H1 (cell line): Measurements from ENCODE around the gene NQO2. TPM values are rescaled to one million over a fixed set of nuclear protein-coding genes. Genes with fewer than 3 reads are reported as not detected.

ENCODE experiments used
- CTCF ChIA-PET: fragments of 300-600 bp; sonication (Branson Sonifier 250); formaldehyde crosslinking; loops from one replicate; lab custom pipeline; 2021; ENCODE audit not compliant: partially characterized antibody; lab: Charles Lee
- POLR2A ChIA-PET: fragments of 300-600 bp; sonication (Branson Sonifier 250); formaldehyde crosslinking; loops from one replicate; lab custom pipeline; 2021; ENCODE audit warnings: inconsistent platforms; ENCODE audit not compliant: partially characterized antibody; lab: Charles Lee
- DNase-seq, 2 experiments: peaks; one replicate each; pipeline versions ENCODE4 v3.0.0 to v3.0.0-alpha.2; 2010 to 2022; ENCODE audit warnings: low spot score in 2 of 2, low read depth in 1 of 2, mixed read lengths in 1 of 2
- FAIRE-seq: peaks from 2 replicates; lab custom pipeline; 2011; peaks lifted over from hg19 to GRCh38; lab: Jason Lieb, UNC
- H2AFZ ChIP-seq: 2 replicates; pipeline ENCODE4 v1.8.1; 2012; ENCODE audit warnings: low read length, inconsistent platforms
- H2AK5ac ChIP-seq: 2 replicates; pipeline ENCODE4 v1.6.1; 2013; ENCODE audit warnings: low read depth, low read length
- H2BK120ac ChIP-seq: replicated peaks from 2 replicates; pipeline ENCODE3; 2013; ENCODE audit warnings: low read depth, low read length, inconsistent platforms
- H2BK12ac ChIP-seq: 2 replicates; pipeline ENCODE4 v1.6.1; 2013; ENCODE audit warnings: low read depth, low read length
- H2BK15ac ChIP-seq: 2 replicates; pipeline ENCODE4 v1.6.1; 2013; ENCODE audit warnings: low read length
- H2BK20ac ChIP-seq: 2 replicates; pipeline ENCODE4 v1.6.1; 2013; ENCODE audit warnings: low read length
- H2BK5ac ChIP-seq: 2 replicates; pipeline ENCODE4 v1.6.1; 2013; ENCODE audit warnings: low read depth, low read length
- H3K14ac ChIP-seq: 2 replicates; pipeline ENCODE4 v1.6.1; 2013; ENCODE audit warnings: inconsistent platforms; ENCODE audit not compliant: insufficient read length
- H3K18ac ChIP-seq: 2 replicates; pipeline ENCODE4 v1.6.1; 2013; ENCODE audit warnings: low read length; ENCODE audit errors: extremely low read depth
- H3K23ac ChIP-seq: 2 replicates; pipeline ENCODE4 v1.6.1; 2013; ENCODE audit warnings: inconsistent platforms; ENCODE audit not compliant: insufficient read length
- H3K23me2 ChIP-seq: 2 replicates; pipeline ENCODE4 v1.6.1; 2013; ENCODE audit warnings: low read depth, low read length
- H3K27ac ChIP-seq: 2 replicates; pipeline ENCODE4 v1.6.1; 2011; ENCODE audit warnings: low read depth, low read length, inconsistent platforms
- H3K27me3 ChIP-seq, 4 experiments: replicated peaks in 1 of 4; 1 replicate in 1 of 4; 2 replicates in 3 of 4; pipeline versions ENCODE4 v1.6.1 to v1.8.1; 2011 to 2013; ENCODE audit warnings: low read length in 3 of 4, mild to moderate bottlenecking in 3 of 4, inconsistent platforms in 2 of 4, mixed read lengths in 2 of 4, moderate library complexity in 1 of 4; ENCODE audit not compliant: control insufficient read depth in 3 of 4, insufficient read depth in 3 of 4; ENCODE audit errors: extremely low read depth in 1 of 4
- H3K36me3 ChIP-seq, 4 experiments: 2 replicates each; pipeline versions ENCODE4 v1.6.1 to v1.8.1; 2011 to 2013; ENCODE audit warnings: mild to moderate bottlenecking in 4 of 4, low read length in 3 of 4, moderate library complexity in 2 of 4, control low read depth in 1 of 4, inconsistent platforms in 1 of 4; ENCODE audit not compliant: insufficient read depth in 4 of 4, control insufficient read depth in 2 of 4
- H3K4ac ChIP-seq: replicated peaks from 2 replicates; pipeline ENCODE3; 2013; ENCODE audit warnings: low read length, low read depth, mixed read lengths, inconsistent platforms; ENCODE audit not compliant: insufficient read length
- H3K4me1 ChIP-seq, 4 experiments: replicated peaks in 1 of 4; 1 replicate in 1 of 4; 2 replicates in 3 of 4; pipeline versions ENCODE4 v1.6.1 to v1.8.1; 2011 to 2013; ENCODE audit warnings: low read length in 3 of 4, inconsistent platforms in 2 of 4, mixed read lengths in 1 of 4; ENCODE audit not compliant: insufficient read depth in 4 of 4, control insufficient read depth in 3 of 4
- H3K4me2 ChIP-seq, 2 experiments: 2 replicates each; pipeline versions ENCODE4 v1.6.1 to v1.8.1; 2011 to 2013; ENCODE audit warnings: low read depth in 2 of 2, low read length in 2 of 2, control low read depth in 1 of 2, inconsistent platforms in 1 of 2, mild to moderate bottlenecking in 1 of 2; ENCODE audit not compliant: insufficient read depth in 1 of 2
- H3K4me3 ChIP-seq, 4 experiments: fragments of 200-600, 300-600 bp in 1 of 4; sonication (generic), shearing (Covaris generic), sonication (Bioruptor Twin) in 1 of 4; 2 replicates each; pipeline versions ENCODE4 v1.5.1 to v1.8.1; 2011 to 2016; ENCODE audit warnings: low read length in 4 of 4, low read depth in 3 of 4, control low read depth in 2 of 4, inconsistent platforms in 2 of 4, mild to moderate bottlenecking in 2 of 4, mixed read lengths in 1 of 4, moderate library complexity in 1 of 4; ENCODE audit not compliant: insufficient read depth in 2 of 4; ENCODE audit errors: extremely low read depth in 1 of 4
- H3K56ac ChIP-seq: replicated peaks from 2 replicates; pipeline ENCODE3; 2013; ENCODE audit warnings: low read depth, mild to moderate bottlenecking, mixed read lengths, low read length, inconsistent platforms; ENCODE audit not compliant: insufficient read length
- H3K79me1 ChIP-seq: 2 replicates; pipeline ENCODE4 v1.6.1; 2013; ENCODE audit warnings: low read depth, low read length, control low read depth
- H3K79me2 ChIP-seq, 2 experiments: 2 replicates each; pipeline versions ENCODE4 v1.6.1 to v1.8.1; 2012 to 2013; ENCODE audit warnings: low read length in 2 of 2, mild to moderate bottlenecking in 2 of 2, inconsistent platforms in 1 of 2; ENCODE audit not compliant: insufficient read depth in 2 of 2, control insufficient read depth in 1 of 2
- H3K9ac ChIP-seq, 4 experiments: replicated peaks in 1 of 4; 1 replicate in 1 of 4; 2 replicates in 3 of 4; pipeline versions ENCODE4 v1.6.1 to v1.8.1; 2011 to 2013; ENCODE audit warnings: low read depth in 3 of 4, low read length in 3 of 4, control low read depth in 2 of 4, mild to moderate bottlenecking in 2 of 4, moderate library complexity in 2 of 4, inconsistent platforms in 1 of 4; ENCODE audit errors: extremely low read depth in 1 of 4
- H3K9me3 ChIP-seq, 2 experiments: 2 replicates each; pipeline versions ENCODE4 v1.6.1 to v1.8.1; 2012 to 2013; ENCODE audit warnings: mild to moderate bottlenecking in 2 of 2, moderate library complexity in 2 of 2, control low read depth in 1 of 2, inconsistent platforms in 1 of 2, low read depth in 1 of 2, low read length in 1 of 2, mixed read lengths in 1 of 2; ENCODE audit not compliant: insufficient read depth in 2 of 2
- H4K20me1 ChIP-seq, 2 experiments: replicated peaks in 1 of 2; 2 replicates each; pipeline versions ENCODE3 to v1.8.1; 2011 to 2013; ENCODE audit warnings: inconsistent platforms in 2 of 2, low read length in 2 of 2, mild to moderate bottlenecking in 1 of 2; ENCODE audit not compliant: insufficient read depth in 2 of 2, control insufficient read depth in 1 of 2
- H4K5ac ChIP-seq: 2 replicates; pipeline ENCODE4 v1.6.1; 2013; ENCODE audit warnings: low read length, low read depth, mixed read lengths, inconsistent platforms; ENCODE audit not compliant: insufficient read length
- H4K8ac ChIP-seq: 2 replicates; pipeline ENCODE4 v1.8.0; 2013; ENCODE audit warnings: mild to moderate bottlenecking, moderate library complexity, low read length, inconsistent platforms; ENCODE audit not compliant: insufficient read depth; ENCODE audit errors: extremely low read depth
- H4K91ac ChIP-seq: replicated peaks from 2 replicates; pipeline ENCODE3; 2013; ENCODE audit warnings: low read length, mixed read lengths, inconsistent platforms; ENCODE audit not compliant: insufficient read length
- CBX8 ChIP-seq: fragments of 300-800, 300-1000 bp; sonication (generic); IDR thresholded peaks from 2 replicates; pipeline ENCODE4 v1.7.1; 2016; ENCODE audit warnings: low read depth, low read length, borderline replicate concordance
- KDM5A ChIP-seq: fragments of 200-600 bp; IDR thresholded peaks from 2 replicates; pipeline ENCODE4 v1.7.1; 2012; ENCODE audit warnings: mild to moderate bottlenecking, low read length, inconsistent platforms, mixed read lengths
- WGBS, 2 experiments: shearing (Covaris generic) in 1 of 2; methylation state at CpG; one replicate each; pipeline versions ENCODE4 v1.1.6 to v1.1.7; 2013 to 2015; ENCODE audit warnings: low lambda C conversion rate in 2 of 2, mixed read lengths in 2 of 2, inconsistent platforms in 1 of 2, low coverage in 1 of 2, missing lambda C conversion rate in 1 of 2; ENCODE audit not compliant: insufficient replicate concordance in 2 of 2, insufficient coverage in 1 of 2, insufficient read length in 1 of 2; ENCODE audit errors: extremely low coverage in 1 of 2, missing lambda C conversion rate in 1 of 2; 5-methylcytosine and 5-hydroxymethylcytosine counted together
- polyA plus RNA-seq, 7 experiments: library from polyadenylated mRNA; depleted of rRNA in 3 of 7; stranded (reverse) in 5 of 7; unstranded in 2 of 7; fragments of >200 nt in 5 of 7; fragments of 200-250 nt in 2 of 7; gene quantifications; 1 replicate in 5 of 7; 2 replicates in 1 of 7; 4 replicates in 1 of 7; pipeline versions ENCODE4 v1.2.1 to v1.2.3, GENCODE V29; 2011 to 2013; ENCODE audit warnings: missing spikeins in 2 of 7, mixed read lengths in 2 of 7
- total RNA-seq: library from RNA; stranded (reverse); fragmentation: NEBNext Ultra II Directional; extraction: Animal tissue kit (Norgen Biotek cat#: 25700); gene quantifications from 2 replicates; pipeline ENCODE4 v1.2.1, GENCODE V29; 2021

Gene NQO2
- total and polyA plus RNA-seq, 2 of the 8 experiments (the other 6 are each of a cell fraction or from before 2014, with no cell fraction given): 135 to 168 TPM

- Histone ChIP-seq H3K4me2 (no peak overlapping the region), H3K79me2 (no peaks in the 10 kb centered on the region), H4K5ac (no peak overlapping the region), H3K36me3 (no peaks in the 10 kb centered on the region), H2AFZ (no peak overlapping the region), H2BK20ac (no peak overlapping the region), H4K20me1 (no peaks in the 10 kb centered on the region), H2AK5ac (no peak overlapping the region), H2BK15ac (no peak overlapping the region), H2BK120ac (no peak overlapping the region), H3K27me3 (no peaks in the 10 kb centered on the region), H3K9ac (no peak overlapping the region; a peak in 1 of 7 replicates), H3K9me3 (no peaks in the 10 kb centered on the region), H3K4me3 (no peak overlapping the region), H2BK12ac (no peak overlapping the region), H3K23ac (no peak overlapping the region), H3K4me1 (peaks cover 7 to 16% (median 11%) of the 10 kb centered on the region in 4 experiments; a peak in 6 of 7 replicates), H3K18ac (no peak overlapping the region), H3K4ac (no peak overlapping the region), H4K8ac (no peak overlapping the region), H2BK5ac (no peak overlapping the region), H3K56ac (no peak overlapping the region), H4K91ac (no peak overlapping the region), H3K14ac (no peak overlapping the region), H3K23me2 (peaks cover 3% of the 10 kb centered on the region), H3K79me1 (no peaks in the 10 kb centered on the region), H3K27ac (no peak overlapping the region)
- DNase-seq: no peak
- no peak for FAIRE-seq
- WGBS, 2 experiments: 97% methylated on average over 4 of the region's 4 CpGs; no CpG with 5 or more reads in 1 of the 2 experiments
- POLR2A ChIA-PET: no interaction called here
- CTCF ChIA-PET: interaction anchor here (1.4 kb wide), 1 partner anchor 41 kb away, joined by 5 read pairs; no protein-coding TSS in a partner anchor
- TF ChIP-seq CBX8: no peak
- TF ChIP-seq KDM5A: no peak
Observed at GRCh38 chr6:2993755-2994317, 5.9 kb upstream of the NQO2 start.
